Progenitor cell of endocrine pancreas (in vitro differentiated cells): ENCODE results near the gene AFF4. TPM values are rescaled to one million over a fixed set of nuclear protein-coding genes. Genes with fewer than 3 reads are reported as not detected.

Source experiments
- DNase-seq: peaks from one replicate; pipeline ENCODE4 v3.0.0; 2021; ENCODE audit warnings: low spot score; ENCODE audit not compliant: unreplicated experiment
- H3K27ac Mint-ChIP-seq: 2 replicates; pipeline ENCODE4 v1.8.0; 2021; ENCODE audit warnings: mild to moderate bottlenecking, moderate library complexity, mixed read lengths
- H3K27me3 Mint-ChIP-seq: 2 replicates; pipeline ENCODE4 v1.8.0; 2021; ENCODE audit warnings: mixed read lengths
- H3K36me3 Mint-ChIP-seq: 2 replicates; pipeline ENCODE4 v1.8.0; 2022; ENCODE audit warnings: mixed read lengths; ENCODE audit not compliant: insufficient read depth
- H3K4me1 Mint-ChIP-seq: 2 replicates; pipeline ENCODE4 v1.8.0; 2021; ENCODE audit warnings: low read depth, mixed read lengths
- H3K4me3 Mint-ChIP-seq: 2 replicates; pipeline ENCODE4 v1.8.0; 2021; ENCODE audit warnings: low read depth, mild to moderate bottlenecking, moderate library complexity, mixed read lengths
- H3K9me3 Mint-ChIP-seq: 2 replicates; pipeline ENCODE4 v1.8.0; 2021; ENCODE audit warnings: low read depth, mixed read lengths
- CTCF ChIP-seq: fragments of 200-600 bp; sonication (generic); IDR thresholded peaks from one replicate; pipeline ENCODE4 v1.5.0; 2021; ENCODE audit warnings: antibody characterized with exemption, mild to moderate bottlenecking; ENCODE audit not compliant: unreplicated experiment
- total RNA-seq: library from RNA; stranded (reverse); gene quantifications from 2 replicates; pipeline ENCODE4 v1.2.1, GENCODE V29; 2021

The AFF4 gene
- total RNA-seq, 1 donor from 2014 or later, result 91.8 TPM

- peaks cover 5% of the 10 kb centered on the region for H3K4me1 Mint-ChIP-seq
- no peaks in the 10 kb centered on the region for H3K36me3 Mint-ChIP-seq
- H3K27me3 Mint-ChIP-seq, result no peaks in the 10 kb centered on the region
- DNase-seq, result no peak
- no peak overlapping the region for H3K27ac Mint-ChIP-seq
- TF ChIP-seq CTCF, result no peak
- no peak overlapping the region for H3K4me3 Mint-ChIP-seq
- no peaks in the 10 kb centered on the region for H3K9me3 Mint-ChIP-seq
Measured at GRCh38 chr5:132853323-132853722, 110.1 kb downstream of the AFF4 start.

DNA sequence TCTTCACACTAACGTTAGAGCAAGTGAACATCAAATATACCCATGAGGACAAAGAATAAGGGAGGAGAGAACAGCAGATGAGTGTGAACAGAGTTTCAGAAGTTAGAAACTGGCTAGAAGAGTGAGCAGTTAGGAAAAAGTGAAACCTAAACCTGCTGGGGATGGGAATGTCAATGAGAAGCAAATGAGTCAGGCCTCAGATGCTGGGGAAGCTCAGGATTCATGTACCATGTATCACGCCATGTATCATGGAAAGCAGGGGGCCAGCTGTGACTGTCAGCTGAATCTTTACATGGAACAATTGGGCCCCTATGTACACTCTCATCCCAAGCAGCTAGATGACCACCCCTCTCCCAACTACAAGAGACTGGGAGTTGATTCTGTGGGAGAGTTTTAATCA is 113.4 kb downstream of the AFF4 start:
- TF ChIP-seq CTCF, result no peak
- H3K4me3 Mint-ChIP-seq, result no peak overlapping the region
- H3K36me3 Mint-ChIP-seq, result no peaks in the 10 kb centered on the region
- no peaks in the 10 kb centered on the region for H3K9me3 Mint-ChIP-seq
- no peaks in the 10 kb centered on the region for H3K27me3 Mint-ChIP-seq
- H3K27ac Mint-ChIP-seq, result no peak overlapping the region
- peaks cover 5% of the 10 kb centered on the region for H3K4me1 Mint-ChIP-seq
- no peak for DNase-seq

DNA sequence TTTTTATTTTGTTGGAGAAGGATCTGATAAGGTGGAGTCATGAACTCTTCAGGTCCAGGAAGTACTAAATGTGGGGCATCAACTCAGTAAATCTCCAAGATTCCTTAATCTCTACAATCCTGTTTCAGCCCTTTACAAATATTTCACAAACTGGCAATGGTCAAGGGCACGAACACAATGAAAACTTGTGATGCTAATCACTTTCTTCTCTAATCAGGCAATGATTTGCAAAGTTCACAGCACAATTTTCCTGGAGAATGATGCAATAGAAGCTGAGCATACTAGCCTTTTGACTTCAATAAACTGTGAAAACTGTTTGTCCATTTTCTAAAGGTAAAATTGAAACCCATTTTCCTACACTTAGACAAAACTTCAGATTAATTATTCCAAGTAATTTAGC is 114.1 kb downstream of the AFF4 start:
- Mint-ChIP-seq H3K27ac (peak overlapping the region; percentile 80), H3K9me3 (no peaks in the 10 kb centered on the region), H3K4me3 (no peak overlapping the region), H3K27me3 (no peaks in the 10 kb centered on the region), H3K36me3 (no peaks in the 10 kb centered on the region), H3K4me1 (peaks cover 5% of the 10 kb centered on the region)
- no peak for TF ChIP-seq CTCF
- DNase-seq, result no peak

DNA sequence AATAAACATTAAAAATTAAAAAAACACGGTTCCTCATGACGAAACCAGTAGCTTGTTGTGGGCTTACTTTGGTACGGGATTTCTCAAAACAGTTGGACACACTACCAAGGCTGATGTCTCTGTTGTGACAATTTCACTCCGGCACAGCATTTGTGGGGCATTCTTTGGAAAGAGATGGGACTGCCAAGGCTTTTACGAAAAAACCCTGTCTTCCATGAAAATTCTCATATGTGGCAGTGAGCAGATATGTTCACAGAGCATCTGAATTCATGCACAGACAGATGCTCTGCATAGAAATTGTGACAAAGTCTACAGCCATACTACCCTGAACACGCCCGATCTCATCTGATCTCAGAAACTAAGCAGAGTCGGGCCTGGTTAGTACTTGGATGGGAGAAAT is 115.2 kb downstream of the AFF4 start:
- Mint-ChIP-seq H3K9me3 (no peaks in the 10 kb centered on the region), H3K27ac (no peak overlapping the region), H3K4me3 (no peak overlapping the region), H3K27me3 (no peaks in the 10 kb centered on the region), H3K4me1 (peaks cover 2% of the 10 kb centered on the region), H3K36me3 (no peaks in the 10 kb centered on the region)
- no peak for DNase-seq
- TF ChIP-seq CTCF, result no peak

- DNase-seq, result no peak
- Mint-ChIP-seq H3K27ac (no peak overlapping the region), H3K36me3 (no peaks in the 10 kb centered on the region), H3K4me1 (peaks cover 6% of the 10 kb centered on the region), H3K4me3 (no peak overlapping the region), H3K9me3 (no peaks in the 10 kb centered on the region), H3K27me3 (peaks cover 3% of the 10 kb centered on the region)
- no peak for TF ChIP-seq CTCF
Measured at GRCh38 chr5:132841305-132841704, 122.1 kb downstream of the AFF4 start.
